ENCODE data around the gene UBAC2.

UBAC2 gene

DNA sequence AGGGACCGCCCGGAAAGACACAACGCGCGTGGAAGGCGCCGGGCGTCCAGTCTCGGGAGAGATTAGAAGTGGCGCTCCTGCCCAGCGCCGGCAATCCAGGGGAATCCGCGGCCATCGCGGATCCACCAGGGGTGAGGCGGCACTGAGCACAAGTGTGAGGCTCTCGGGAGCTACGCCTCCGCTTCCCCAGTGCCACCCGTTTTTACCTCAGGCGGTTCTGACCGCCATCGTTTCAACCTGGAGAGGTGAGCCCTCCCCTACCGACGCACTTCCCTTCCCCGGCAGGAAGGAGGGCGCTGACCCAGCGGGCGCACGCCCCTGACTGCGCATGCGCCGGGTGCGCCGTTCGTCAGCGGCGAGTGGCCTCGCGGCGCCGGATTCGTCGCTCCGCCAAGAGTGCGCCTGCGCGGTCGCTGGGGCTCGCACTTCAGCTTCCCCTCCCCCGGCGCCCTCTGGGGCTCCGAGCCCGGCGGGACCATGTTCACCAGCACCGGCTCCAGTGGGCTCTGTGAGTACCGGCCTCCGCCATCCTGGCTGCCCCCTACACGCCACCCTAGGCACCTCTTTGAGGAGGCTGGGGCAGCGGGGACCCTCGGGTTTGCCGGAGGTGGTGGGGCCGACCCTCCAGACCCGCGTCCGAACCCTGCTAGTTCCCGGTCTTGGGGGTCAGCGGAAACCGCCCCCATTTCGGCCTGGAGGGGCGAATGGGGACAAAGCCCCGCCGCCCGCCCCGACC, at the start of gene UBAC2:
UBAC2 (plus strand) TSS at position 423 of the 736 bp plus-strand sequence; CDS start at position 478, 55 bp downstream.
- DNase-seq (ENCODE audit: low read depth), result peak; percentile 70

DNA sequence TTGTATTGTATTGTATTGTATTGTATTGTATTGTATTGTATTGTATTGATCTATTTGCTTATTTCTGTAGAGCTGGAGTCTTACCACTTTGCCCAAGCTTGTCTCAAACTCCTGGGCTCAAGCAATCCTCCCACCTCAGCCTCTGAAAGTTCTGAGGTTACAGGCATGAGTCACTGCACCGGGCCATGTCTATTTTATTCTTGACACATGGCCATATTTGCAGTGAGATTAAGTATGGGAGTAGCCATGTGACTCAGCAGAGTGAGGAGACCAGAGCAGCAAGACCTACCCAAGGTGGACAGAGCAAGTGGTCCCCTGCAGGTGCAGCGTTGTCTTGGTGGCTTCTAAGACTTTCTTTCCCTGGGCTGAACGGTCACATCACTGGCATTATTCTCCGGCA, 49.1 kb upstream of the UBAC2 start:
- DNase-seq (ENCODE audit: low read depth), result peak; percentile 27

GRCh38 chr13:99153219-99153618, 47.4 kb upstream of the UBAC2 start:
- no peak for DNase-seq (ENCODE audit: low read depth)

- DNase-seq (ENCODE audit: low read depth), result no peak
These were observed 46.6 kb upstream of the UBAC2 start for GRCh38 chr13:99154064-99154463.

DNA sequence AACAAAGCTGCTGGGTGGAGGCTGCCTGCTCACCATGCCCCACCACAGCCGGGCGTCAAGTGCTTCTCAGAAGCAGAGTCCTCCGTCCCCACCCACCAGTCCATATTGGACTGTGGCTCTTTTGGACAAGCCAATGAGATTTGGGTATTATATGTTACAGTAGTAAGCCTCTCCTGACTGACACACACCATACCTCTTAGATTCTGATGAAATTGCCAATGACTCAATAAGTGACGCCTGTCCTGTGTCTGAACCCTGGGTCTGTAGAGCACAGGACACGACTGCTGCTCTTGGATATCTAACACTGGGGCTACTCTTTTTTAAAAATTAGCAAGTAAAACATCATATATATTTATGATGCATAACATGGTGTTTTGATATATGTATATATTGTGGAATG, 44.8 kb upstream of the UBAC2 start:
- DNase-seq (ENCODE audit: low read depth), result no peak

GRCh38 chr13:99157046-99157445, 43.6 kb upstream of the UBAC2 start:
- no peak for DNase-seq (ENCODE audit: low read depth)

DNA sequence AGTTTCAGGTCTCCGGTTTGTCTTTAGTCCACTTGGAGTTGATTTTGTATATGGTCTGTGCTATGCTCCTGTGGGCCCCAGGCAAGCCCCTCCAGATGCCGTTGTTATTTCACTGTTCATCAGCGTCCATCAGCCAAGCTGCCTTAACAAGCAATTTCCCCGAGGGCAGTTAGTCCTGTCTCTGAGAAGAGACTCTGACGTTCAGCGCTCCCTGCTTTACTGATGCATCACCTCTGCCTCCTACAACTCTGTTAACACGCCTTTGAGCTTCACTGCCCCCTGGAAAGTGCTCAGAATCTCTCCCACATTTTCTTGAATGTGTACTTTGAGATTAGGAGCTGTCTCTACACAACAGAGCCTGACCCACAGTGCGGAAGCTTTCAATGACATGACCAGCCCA, 41.8 kb upstream of the UBAC2 start:
- DNase-seq (ENCODE audit: low read depth), result no peak

DNA sequence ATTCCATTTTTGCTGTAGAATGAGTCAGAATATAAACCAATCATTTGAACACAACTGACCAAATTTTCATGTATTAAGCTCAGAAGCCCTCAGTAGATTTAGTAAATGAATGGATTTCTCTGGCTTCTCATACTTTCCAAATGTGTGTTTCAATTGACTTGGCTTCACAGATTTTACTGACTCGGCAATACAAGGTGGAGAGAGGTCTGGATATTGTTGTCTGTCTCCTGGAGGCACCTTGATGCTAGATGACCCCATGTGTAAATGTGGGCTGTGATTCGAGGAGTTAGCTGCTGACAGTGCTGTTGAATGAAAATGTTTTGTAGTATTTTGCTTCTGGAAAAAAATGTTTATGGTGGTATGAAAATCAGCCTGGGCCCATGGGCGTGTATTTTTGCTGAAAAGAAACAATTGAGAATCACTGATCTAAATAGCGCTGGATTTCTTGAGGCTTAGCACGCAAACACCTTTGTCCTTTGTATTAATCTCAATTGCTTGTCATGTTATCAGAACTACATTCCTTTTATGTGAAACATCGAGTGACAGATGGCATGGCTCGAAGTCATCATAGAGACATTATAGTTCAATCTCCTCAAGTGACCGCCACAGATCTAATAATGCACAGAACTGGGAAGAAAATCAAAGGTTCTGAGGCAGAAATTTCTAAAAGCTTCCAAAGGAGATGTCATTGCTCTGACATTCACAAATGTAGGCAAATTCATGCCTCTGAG, 41.2 kb upstream of the UBAC2 start:
- no peak for DNase-seq (ENCODE audit: low read depth)

DNA sequence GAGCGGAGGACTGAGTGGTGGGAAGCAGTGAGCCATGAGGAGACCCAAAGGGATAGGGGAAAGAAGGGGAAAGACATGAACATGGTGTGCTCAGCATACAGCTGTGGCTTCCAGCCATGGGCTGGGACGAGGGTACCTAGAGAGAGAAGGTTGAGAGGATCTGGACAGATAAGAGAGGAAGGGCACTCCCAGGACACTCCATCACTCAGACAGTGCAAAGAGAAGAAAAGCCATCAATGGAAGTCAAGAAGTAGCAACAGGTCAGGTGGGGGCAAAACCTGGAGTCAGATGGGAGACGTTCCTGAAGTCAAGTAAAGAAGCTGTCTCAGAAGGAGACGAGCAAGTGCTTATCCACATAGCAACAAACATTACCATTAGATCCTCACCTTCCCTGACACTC, 40.2 kb upstream of the UBAC2 start:
- DNase-seq (ENCODE audit: low read depth), result no peak

DNA sequence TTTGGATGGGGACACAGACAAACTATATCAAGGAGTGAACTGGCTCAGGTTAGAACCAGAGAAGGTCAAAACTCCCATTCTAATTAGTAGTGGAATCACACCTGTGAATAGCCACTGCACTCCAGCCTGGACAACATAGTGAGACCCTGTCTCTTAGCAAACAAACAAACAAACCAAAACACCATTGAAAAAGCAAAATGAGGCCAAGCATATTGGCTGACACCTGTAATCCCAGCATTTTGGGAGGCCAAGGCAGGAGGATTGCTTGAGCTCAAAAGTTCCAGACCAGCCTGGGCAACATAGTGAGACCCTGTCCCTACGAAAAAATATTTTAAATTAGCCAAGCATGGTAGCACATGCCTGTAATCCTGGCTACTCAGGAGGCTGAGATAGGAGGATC, 39.1 kb upstream of the UBAC2 start:
- DNase-seq (ENCODE audit: low read depth), result no peak

GRCh38 chr13:99162567-99163361, 37.9 kb upstream of the UBAC2 start:
- DNase-seq (ENCODE audit: low read depth), result no peak

DNA sequence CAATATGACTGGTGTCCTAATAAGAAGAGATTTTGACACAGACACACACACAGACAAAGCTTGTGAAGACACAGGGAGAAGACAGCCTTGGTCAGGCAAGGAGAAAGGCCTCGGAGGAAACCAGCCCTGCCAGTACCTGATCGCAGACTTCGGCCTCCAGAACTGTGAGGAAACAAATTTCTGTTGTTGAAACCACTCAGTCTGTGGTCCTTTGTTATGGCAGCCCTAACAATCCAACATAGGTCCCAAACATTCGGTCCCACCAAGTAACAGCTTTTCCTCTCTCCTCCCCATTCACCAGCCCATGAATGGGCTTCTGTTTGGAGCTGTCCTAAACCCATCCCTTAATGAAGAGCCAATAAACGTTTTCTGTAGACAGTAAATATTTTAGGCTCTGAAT, 36.4 kb upstream of the UBAC2 start:
- DNase-seq (ENCODE audit: low read depth), result no peak

DNA sequence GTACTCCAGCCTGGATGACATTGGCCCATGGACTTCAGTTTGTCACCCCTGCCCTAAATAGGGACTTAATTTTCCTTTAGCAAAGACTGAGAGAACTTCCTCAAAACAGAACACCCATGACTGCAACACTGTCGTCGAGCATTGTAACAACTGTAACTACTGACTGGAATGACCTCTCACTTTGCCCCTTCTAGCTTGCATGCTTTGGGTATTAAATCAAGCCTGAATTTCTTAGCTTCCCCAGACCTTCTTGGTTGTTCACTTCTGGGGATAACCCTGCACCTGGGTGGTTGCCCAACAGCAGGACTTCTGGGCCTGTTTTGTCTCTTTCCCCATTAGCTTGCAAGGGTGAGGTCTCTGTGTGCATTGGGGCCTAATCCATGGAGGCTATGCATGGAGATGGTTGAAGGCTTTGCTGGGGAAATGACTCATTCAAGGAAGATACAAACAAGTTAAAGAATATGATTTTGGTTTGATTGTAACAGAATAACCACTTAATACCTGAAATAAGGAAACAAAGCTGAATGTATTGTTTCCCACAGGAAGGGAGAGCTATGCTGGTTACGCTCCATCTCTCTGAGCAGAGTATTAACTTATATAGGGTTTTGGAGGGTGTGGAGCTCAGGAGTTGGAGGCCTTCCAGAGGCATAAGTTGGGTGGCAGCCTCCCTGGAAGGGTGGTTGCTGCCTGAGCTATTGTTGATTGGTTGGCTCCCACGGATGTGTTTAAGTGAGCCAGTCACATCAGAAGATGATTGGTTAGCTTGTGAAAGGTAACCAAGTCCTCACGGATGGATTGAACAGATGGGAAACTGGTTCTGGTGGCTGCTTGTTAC, 34.7 kb upstream of the UBAC2 start:
- DNase-seq (ENCODE audit: low read depth), result no peak

DNA sequence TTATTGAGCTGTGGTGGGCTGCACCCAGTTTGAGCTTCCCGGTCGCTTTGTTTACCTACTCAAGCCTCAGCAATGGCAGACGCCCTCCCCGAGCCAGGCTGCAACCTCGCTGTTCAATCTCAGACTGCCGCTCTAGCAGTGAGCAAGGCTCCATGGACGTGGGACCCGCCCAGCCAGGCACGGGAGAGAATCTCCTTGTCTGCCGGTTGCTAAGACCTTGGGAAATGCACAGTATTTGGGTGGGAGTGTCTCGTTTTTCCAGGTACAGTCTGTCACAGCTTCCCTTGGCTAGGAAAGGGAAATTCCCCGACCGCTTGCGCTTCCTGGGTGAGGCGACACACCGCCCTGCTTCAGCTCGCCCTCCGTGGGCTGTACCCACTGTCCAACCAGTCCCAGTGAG, 27.7 kb upstream of the UBAC2 start:
- no peak for DNase-seq (ENCODE audit: low read depth)

GRCh38 chr13:99173606-99174005, 27.0 kb upstream of the UBAC2 start:
- DNase-seq (ENCODE audit: low read depth), result no peak

GRCh38 chr13:99174533-99175100, 26.0 kb upstream of the UBAC2 start:
- DNase-seq (ENCODE audit: low read depth), result no peak

GRCh38 chr13:99176309-99177276, 24.1 kb upstream of the UBAC2 start:
- DNase-seq (ENCODE audit: low read depth), result no peak

- DNase-seq (ENCODE audit: low read depth), result no peak
These were observed 22.0 kb upstream of the UBAC2 start for GRCh38 chr13:99178636-99179035.

- no peak for DNase-seq (ENCODE audit: low read depth)
These were observed 21.2 kb upstream of the UBAC2 start for GRCh38 chr13:99179460-99179859.

DNA sequence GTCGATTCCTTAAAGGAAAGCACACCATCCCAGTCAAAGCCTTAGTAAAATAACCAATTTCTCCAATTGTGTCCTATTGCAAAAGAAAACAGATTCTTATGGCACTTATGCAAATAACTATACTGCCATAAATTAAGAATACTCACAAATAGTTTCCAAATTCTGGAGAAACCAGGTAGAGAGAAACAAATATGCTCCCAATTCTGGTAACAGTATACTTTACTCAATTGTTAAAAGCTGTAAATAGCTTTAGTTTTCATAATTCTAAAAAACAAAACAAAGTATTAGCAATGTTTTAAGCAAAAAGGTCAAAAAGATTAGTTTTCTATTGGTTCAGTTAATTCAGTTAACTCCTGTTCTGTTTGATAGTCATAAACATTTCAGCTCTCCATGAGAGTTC, 18.2 kb upstream of the UBAC2 start:
- DNase-seq (ENCODE audit: low read depth), result no peak

Measured in GM04503 (cell line).